CD4-positive, CD25-positive, alpha-beta regulatory T cell (primary cell): ENCODE results near the gene KAZN. TPM values are rescaled to one million over a fixed set of nuclear protein-coding genes. Genes with fewer than 3 reads are reported as not detected.

Experiments used
- ATAC-seq, 2 donors: fragments of 150-1000 bp; cut with Tn5 transposase; one replicate each; pipeline ENCODE4 v1.10.0; 2021; ENCODE audit warnings: low read depth in 2 of 2, moderate number of reproducible peaks in 2 of 2, moderate library complexity in 1 of 2
- DNase-seq, 3 donors: peaks; one replicate each; pipeline versions ENCODE4 v3.0.0 to v3.0.0-alpha.2; 2012 to 2022; ENCODE audit warnings: mixed read lengths in 1 of 3
- H3K27ac ChIP-seq: one replicate; pipeline ENCODE4 v1.7.0; 2013; ENCODE audit warnings: mild to moderate bottlenecking, low read length; ENCODE audit not compliant: insufficient read depth, poor library complexity, severe bottlenecking
- H3K27me3 ChIP-seq: one replicate; pipeline ENCODE4 v1.7.0; 2013; ENCODE audit warnings: low read length; ENCODE audit not compliant: control insufficient read depth, insufficient read depth
- H3K36me3 ChIP-seq: one replicate; pipeline ENCODE4 v1.7.0; 2013; ENCODE audit warnings: mild to moderate bottlenecking, low read length, moderate library complexity; ENCODE audit not compliant: control insufficient read depth, insufficient read depth
- H3K4me1 ChIP-seq: 2 replicates; pipeline ENCODE4 v1.7.0; 2013; ENCODE audit warnings: mild to moderate bottlenecking, low read length; ENCODE audit not compliant: insufficient read depth, control insufficient read depth, poor library complexity, severe bottlenecking
- H3K4me3 ChIP-seq: one replicate; pipeline ENCODE4 v1.7.0; 2013; ENCODE audit warnings: low read depth, mild to moderate bottlenecking, low read length, moderate library complexity
- H3K9me3 ChIP-seq, 2 experiments: 1 replicate in 1 of 2; 2 replicates in 1 of 2; pipeline ENCODE4 v1.7.0; 2013; ENCODE audit warnings: low read length in 2 of 2, mild to moderate bottlenecking in 1 of 2, moderate library complexity in 1 of 2; ENCODE audit not compliant: control insufficient read depth in 2 of 2
- H3K27ac Mint-ChIP-seq, 3 donors: one replicate each; pipeline ENCODE4 v1.8.0; 2020 to 2022; ENCODE audit warnings: mild to moderate bottlenecking in 3 of 3, mixed read lengths in 3 of 3, moderate library complexity in 2 of 3
- H3K27me3 Mint-ChIP-seq: one replicate; pipeline ENCODE4 v1.8.0; 2022; ENCODE audit warnings: mild to moderate bottlenecking, mixed read lengths
- H3K36me3 Mint-ChIP-seq: one replicate; pipeline ENCODE4 v1.8.0; 2020; ENCODE audit warnings: mixed read lengths
- H3K4me1 Mint-ChIP-seq, 4 donors: one replicate each; pipeline ENCODE4 v1.8.0; 2020 to 2022; ENCODE audit warnings: mixed read lengths in 4 of 4, mild to moderate bottlenecking in 1 of 4
- H3K4me3 Mint-ChIP-seq, 4 donors: one replicate each; pipeline ENCODE4 v1.8.0; 2020 to 2022; ENCODE audit warnings: mild to moderate bottlenecking in 4 of 4, mixed read lengths in 4 of 4, moderate library complexity in 3 of 4
- H3K9me3 Mint-ChIP-seq, 7 donors: one replicate each; pipeline ENCODE4 v1.8.0; 2020 to 2022; ENCODE audit warnings: mixed read lengths in 7 of 7, mild to moderate bottlenecking in 3 of 7, moderate library complexity in 2 of 7
- polyA plus RNA-seq, 4 donors: library from polyadenylated mRNA; unstranded; fragments of 300-500 nt; fragmentation: Illumina TruSeq; gene quantifications; one replicate each; pipeline ENCODE4 v1.2.3, GENCODE V29; 2021
- total RNA-seq: library from RNA; stranded (reverse); gene quantifications from one replicate; pipeline ENCODE4 v1.2.3, GENCODE V29; 2022

The KAZN gene
- total and polyA plus RNA-seq, 5 donors from 2014 or later, result not detected

DNA sequence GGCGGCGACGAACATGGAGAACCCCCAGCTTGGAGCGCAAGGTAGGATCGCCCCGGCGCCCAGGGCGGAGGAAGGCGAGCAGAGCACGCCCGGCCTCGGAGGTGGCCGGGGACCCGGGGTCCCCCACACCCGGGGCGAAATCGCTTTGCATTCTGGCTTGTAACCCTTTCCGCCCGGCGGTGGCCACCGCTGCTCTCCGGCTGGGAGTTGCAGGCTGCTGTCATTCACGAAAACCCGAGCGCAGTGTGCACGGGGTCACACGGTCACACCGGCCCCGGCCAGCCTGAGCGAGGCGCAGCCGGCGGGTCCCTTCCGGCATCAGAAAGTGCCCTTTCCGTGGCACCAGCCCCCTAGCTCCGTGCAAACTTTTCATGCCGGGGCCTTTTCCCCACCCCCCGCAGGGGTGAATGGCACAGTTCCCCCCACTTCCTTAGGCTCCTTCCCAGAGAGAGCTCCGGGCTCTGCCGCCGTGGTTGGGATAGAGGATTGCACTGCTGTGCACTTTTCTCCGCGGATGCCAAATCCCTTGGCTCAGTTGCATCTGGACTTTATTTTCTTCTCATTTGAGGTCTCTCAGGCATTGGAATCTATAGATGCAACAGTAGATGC lies 802 bp downstream of the KAZN start:
- Mint-ChIP-seq H3K4me3 (no peak overlapping the region), H3K27me3 (peaks cover 50% of the 10 kb centered on the region), H3K36me3 (no peaks in the 10 kb centered on the region), H3K9me3 (peaks cover 0 to 1% (median 0%) of the 10 kb centered on the region in 7 donors), H3K27ac (no peak overlapping the region), H3K4me1 (peaks cover 0 to 3% (median 0%) of the 10 kb centered on the region in 4 donors)
- H3K9me3 ChIP-seq, result no peaks in the 10 kb centered on the region
- no peak overlapping the region for H3K27ac ChIP-seq
- DNase-seq (no peak), ATAC-seq (no peak)
- no peaks in the 10 kb centered on the region for H3K36me3 ChIP-seq
- H3K27me3 ChIP-seq, result peaks cover 12% of the 10 kb centered on the region
- no peak overlapping the region for H3K4me3 ChIP-seq
- H3K4me1 ChIP-seq, result no peaks in the 10 kb centered on the region

DNA sequence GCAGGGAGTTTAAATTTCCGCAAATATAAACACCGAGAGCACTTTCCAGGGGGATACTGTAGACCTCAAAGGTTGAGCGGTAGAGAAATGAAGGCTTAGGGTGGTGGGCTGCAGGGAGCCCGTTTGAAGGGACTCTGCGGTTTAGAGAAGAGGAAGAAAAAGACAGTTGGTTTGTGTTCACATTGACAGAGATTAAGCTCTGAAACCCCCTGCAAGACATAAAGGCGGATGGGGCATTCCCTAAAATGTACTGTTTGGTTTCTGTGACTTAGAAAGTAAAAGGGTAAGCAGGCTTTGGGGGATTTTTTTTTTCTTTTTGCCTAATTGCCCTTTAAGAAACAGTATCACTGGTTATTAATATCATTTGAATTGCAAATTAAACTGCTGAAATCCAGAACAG lies 1.3 kb downstream of the KAZN start:
- Mint-ChIP-seq H3K27me3 (peaks cover 48% of the 10 kb centered on the region), H3K36me3 (no peaks in the 10 kb centered on the region), H3K27ac (no peak overlapping the region), H3K9me3 (peaks cover 0 to 1% (median 0%) of the 10 kb centered on the region in 7 donors), H3K4me1 (peaks cover 0 to 3% (median 0%) of the 10 kb centered on the region in 4 donors), H3K4me3 (no peak overlapping the region)
- Histone ChIP-seq H3K27ac (no peak overlapping the region), H3K27me3 (peaks cover 12% of the 10 kb centered on the region), H3K4me1 (no peaks in the 10 kb centered on the region), H3K9me3 (no peaks in the 10 kb centered on the region), H3K36me3 (no peaks in the 10 kb centered on the region), H3K4me3 (no peak overlapping the region)
- ATAC-seq, result no peak
- no peak for DNase-seq

DNA sequence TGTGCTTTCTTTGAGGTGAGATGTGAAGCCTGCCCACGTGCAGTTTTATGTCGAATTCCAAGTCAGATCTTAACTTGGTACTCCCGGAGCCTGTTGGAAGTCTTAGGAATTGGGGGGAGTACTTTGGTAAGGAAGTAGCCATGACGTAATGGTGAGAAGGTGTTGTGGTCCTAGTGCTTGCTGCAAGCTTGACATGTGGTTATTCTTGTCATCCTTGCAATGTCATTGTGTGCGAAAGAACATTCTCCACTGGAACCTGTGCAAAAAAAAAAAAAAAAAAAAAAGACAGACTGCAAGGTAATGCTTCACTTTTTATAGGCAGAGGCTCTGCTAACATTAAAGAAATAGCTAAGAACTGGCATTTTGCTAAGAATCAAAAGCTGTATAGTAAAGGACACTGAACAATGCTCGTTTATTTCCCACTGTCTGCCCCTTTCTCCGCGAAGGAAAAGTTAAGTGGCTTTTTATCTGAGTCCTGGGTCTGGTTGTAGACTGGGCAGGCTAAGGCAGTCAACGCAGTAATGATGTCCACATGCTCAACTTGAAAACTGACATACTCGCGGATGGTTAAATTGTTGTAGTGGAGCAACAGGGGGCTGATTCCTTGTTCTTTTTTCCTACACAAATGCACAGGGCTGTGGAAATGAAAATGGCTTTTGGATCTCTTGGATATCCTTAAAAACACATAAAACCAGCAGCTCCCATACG lies 2.1 kb downstream of the KAZN start:
- Histone ChIP-seq H3K36me3 (no peaks in the 10 kb centered on the region), H3K27me3 (peaks cover 12% of the 10 kb centered on the region), H3K4me3 (no peak overlapping the region), H3K9me3 (no peaks in the 10 kb centered on the region), H3K27ac (no peak overlapping the region), H3K4me1 (no peaks in the 10 kb centered on the region)
- DNase-seq (no peak), ATAC-seq (no peak)
- Mint-ChIP-seq H3K4me3 (no peak overlapping the region), H3K4me1 (peaks cover 0 to 3% (median 0%) of the 10 kb centered on the region in 4 donors), H3K9me3 (peaks cover 0 to 4% (median 0%) of the 10 kb centered on the region in 7 donors), H3K36me3 (no peaks in the 10 kb centered on the region), H3K27me3 (peaks cover 52% of the 10 kb centered on the region), H3K27ac (no peak overlapping the region)

DNA sequence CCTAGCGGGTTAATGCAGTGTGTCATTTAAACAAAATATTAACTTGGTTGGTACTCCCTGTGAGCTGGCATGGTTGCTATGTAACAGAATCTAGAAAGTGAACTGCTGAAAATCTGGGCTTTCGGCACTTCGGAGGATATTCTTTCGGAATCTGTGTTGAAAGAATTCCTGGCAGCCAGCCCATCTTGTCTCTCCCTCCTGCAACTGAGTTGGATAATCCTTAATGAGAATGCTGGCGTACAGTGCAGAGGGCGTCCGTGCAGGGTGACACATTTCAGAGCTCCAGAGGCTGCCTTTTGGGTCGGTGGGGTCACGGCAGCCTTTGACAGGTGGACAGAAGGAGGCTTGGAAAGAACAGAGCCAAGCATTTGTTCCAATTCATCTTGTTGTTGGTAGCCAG lies 3.7 kb downstream of the KAZN start:
- no peak overlapping the region for H3K4me3 Mint-ChIP-seq
- no peak overlapping the region for H3K27ac ChIP-seq
- ATAC-seq, result no peak

DNA sequence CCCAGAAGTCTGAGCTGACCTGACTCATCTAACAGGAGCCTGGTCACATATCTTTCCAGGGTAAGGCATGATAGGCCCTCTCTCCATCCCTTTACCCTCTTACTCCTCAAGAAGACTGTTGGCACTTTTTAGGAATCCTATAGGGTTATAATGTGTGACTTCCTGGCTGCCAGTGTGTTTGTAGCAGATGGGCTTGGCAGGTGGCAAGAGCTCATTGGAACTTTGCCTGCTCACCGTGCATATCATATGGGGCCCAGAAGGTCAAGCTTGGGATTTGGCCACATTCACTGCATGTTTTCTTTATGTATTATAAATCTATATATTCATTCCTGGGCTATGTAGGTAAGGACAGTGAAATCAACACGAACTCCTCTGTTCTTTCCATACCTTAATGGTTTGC lies 5.2 kb downstream of the KAZN start:
- Histone ChIP-seq H3K4me3 (no peak overlapping the region), H3K9me3 (no peaks in the 10 kb centered on the region), H3K36me3 (no peaks in the 10 kb centered on the region), H3K27me3 (peaks cover 10% of the 10 kb centered on the region), H3K4me1 (no peaks in the 10 kb centered on the region), H3K27ac (no peak overlapping the region)
- Mint-ChIP-seq H3K27me3 (peaks cover 45% of the 10 kb centered on the region), H3K4me1 (peaks cover 0 to 3% (median 0%) of the 10 kb centered on the region in 4 donors), H3K27ac (no peak overlapping the region), H3K9me3 (peaks cover 0 to 4% (median 0%) of the 10 kb centered on the region in 7 donors), H3K36me3 (no peaks in the 10 kb centered on the region), H3K4me3 (no peak overlapping the region)
- no peak for ATAC-seq
- no peak for DNase-seq

More for the DNA sequence above, 3.7 kb downstream of the KAZN start:
- H3K36me3 Mint-ChIP-seq, result no peaks in the 10 kb centered on the region
- no peaks in the 10 kb centered on the region for H3K36me3 ChIP-seq
- peaks cover 43% of the 10 kb centered on the region for H3K27me3 Mint-ChIP-seq
- H3K4me3 ChIP-seq, result no peak overlapping the region
- no peak for DNase-seq
- H3K9me3 Mint-ChIP-seq, result peaks cover 0 to 4% (median 0%) of the 10 kb centered on the region in 7 donors
- peaks cover 0 to 3% (median 0%) of the 10 kb centered on the region in 4 donors for H3K4me1 Mint-ChIP-seq
- no peak overlapping the region for H3K27ac Mint-ChIP-seq
- no peaks in the 10 kb centered on the region for H3K4me1 ChIP-seq
- H3K9me3 ChIP-seq, result no peaks in the 10 kb centered on the region
- H3K27me3 ChIP-seq, result peaks cover 11% of the 10 kb centered on the region

DNA sequence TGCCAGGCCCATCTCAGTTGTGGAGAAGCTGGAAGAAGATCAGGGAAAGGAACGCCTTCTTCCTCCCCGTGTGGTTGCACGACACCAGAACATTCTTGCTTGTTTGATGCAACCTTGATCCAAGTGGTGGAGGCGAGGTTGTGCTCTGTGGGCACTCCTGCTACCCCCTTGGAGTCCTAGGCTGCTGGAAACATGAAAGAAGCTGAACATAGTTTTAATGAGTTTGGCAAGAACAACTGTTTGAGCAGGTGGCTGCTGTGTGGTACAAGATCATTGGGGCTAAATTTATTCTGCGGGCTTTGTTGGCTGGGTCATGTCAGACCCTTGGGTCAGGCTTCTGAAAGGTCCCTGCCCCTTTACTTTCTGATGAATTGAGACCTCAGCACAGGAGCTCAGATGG lies 5.9 kb downstream of the KAZN start:
- no peak overlapping the region for H3K4me3 Mint-ChIP-seq
- H3K4me3 ChIP-seq, result no peak overlapping the region
- H3K27ac Mint-ChIP-seq, result no peak overlapping the region
- no peaks in the 10 kb centered on the region for H3K9me3 ChIP-seq
- ATAC-seq (no peak), DNase-seq (no peak)
- no peaks in the 10 kb centered on the region for H3K36me3 Mint-ChIP-seq
- H3K27ac ChIP-seq, result no peak overlapping the region
- H3K27me3 ChIP-seq, result peaks cover 10% of the 10 kb centered on the region
- H3K4me1 ChIP-seq, result no peaks in the 10 kb centered on the region
- peaks cover 43% of the 10 kb centered on the region for H3K27me3 Mint-ChIP-seq
- no peaks in the 10 kb centered on the region for H3K36me3 ChIP-seq
- peaks cover 0 to 3% (median 0%) of the 10 kb centered on the region in 4 donors for H3K4me1 Mint-ChIP-seq
- peaks cover 0 to 4% (median 0%) of the 10 kb centered on the region in 7 donors for H3K9me3 Mint-ChIP-seq

DNA sequence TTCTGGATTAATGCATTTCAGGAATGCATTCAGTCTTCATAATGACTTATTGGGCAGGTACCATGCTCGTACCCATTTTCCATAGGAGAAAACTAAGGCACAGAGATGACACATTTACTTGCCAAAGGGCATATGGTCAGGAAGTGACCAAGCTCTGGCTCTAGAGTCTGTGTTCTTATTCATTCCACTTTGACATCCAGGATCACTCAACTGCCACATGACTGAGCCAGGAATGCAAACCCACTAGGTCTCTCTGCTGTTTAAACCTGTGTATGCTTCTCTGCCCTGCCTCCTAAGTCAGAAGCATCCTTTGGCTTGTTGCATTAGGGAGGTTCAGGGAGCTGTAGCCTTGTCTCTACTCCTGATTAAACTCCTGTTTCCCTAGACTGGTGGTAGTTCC lies 7.5 kb downstream of the KAZN start:
- Mint-ChIP-seq H3K4me3 (no peak overlapping the region), H3K9me3 (peaks cover 0 to 4% (median 0%) of the 10 kb centered on the region in 7 donors), H3K27me3 (peaks cover 28% of the 10 kb centered on the region), H3K27ac (no peak overlapping the region), H3K36me3 (no peaks in the 10 kb centered on the region), H3K4me1 (no peaks in the 10 kb centered on the region)
- no peaks in the 10 kb centered on the region for H3K4me1 ChIP-seq
- H3K27ac ChIP-seq, result no peak overlapping the region
- H3K27me3 ChIP-seq, result no peaks in the 10 kb centered on the region
- ATAC-seq (no peak), DNase-seq (no peak)
- H3K9me3 ChIP-seq, result no peaks in the 10 kb centered on the region
- no peak overlapping the region for H3K4me3 ChIP-seq
- H3K36me3 ChIP-seq, result no peaks in the 10 kb centered on the region

DNA sequence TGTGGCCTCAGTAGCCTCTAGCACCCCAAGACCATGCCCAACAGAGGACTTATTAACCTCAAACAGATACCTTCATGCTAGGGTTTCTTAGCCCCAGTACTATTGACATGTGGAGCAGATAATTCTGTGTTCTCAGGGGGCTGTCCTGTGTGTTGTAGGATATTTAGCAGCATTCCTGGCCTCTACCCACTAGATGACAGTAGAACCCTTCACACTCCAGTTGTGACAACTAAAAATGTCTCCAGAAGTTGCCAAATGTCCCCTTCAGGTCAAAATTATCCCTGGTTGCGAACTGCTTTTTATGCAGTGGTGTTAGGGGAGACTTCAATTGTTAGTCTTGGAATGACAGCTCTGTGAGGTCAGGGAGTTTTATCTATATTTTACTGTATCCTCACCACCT lies 8.1 kb downstream of the KAZN start:
- Histone ChIP-seq H3K4me1 (no peaks in the 10 kb centered on the region), H3K27me3 (no peaks in the 10 kb centered on the region), H3K36me3 (no peaks in the 10 kb centered on the region), H3K4me3 (no peak overlapping the region), H3K9me3 (no peaks in the 10 kb centered on the region), H3K27ac (no peak overlapping the region)
- ATAC-seq, result no peak
- peaks cover 0 to 4% (median 0%) of the 10 kb centered on the region in 7 donors for H3K9me3 Mint-ChIP-seq
- H3K27ac Mint-ChIP-seq, result no peak overlapping the region
- peaks cover 21% of the 10 kb centered on the region for H3K27me3 Mint-ChIP-seq
- no peaks in the 10 kb centered on the region for H3K4me1 Mint-ChIP-seq
- DNase-seq, result no peak
- H3K36me3 Mint-ChIP-seq, result no peaks in the 10 kb centered on the region
- H3K4me3 Mint-ChIP-seq, result no peak overlapping the region
